ENCODE data around the gene WDR6.

Gene WDR6

GRCh38 chr3:49021213-49021812 lies 14.1 kb downstream of the WDR6 start:
- Histone ChIP-seq H4K20me1 (ENCODE audit: insufficient read depth) (no peaks in the 10 kb centered on the region), H3K4me2 (peak overlapping the region; percentile 76; the same call in 1 of the 2 replicates), H3K79me2 (ENCODE audit: insufficient read depth, low read depth) (peaks cover 33% of the 10 kb centered on the region; the same call in 1 of the 2 replicates), H3K27me3 (ENCODE audit: insufficient read depth, low read depth) (no peaks in the 10 kb centered on the region), H3K27ac (peak overlapping the region; percentile 94), H3K9ac (peak overlapping the region; percentile 93), H2AFZ (ENCODE audit: low read depth) (peak overlapping the region; percentile 14; the same call in 1 of the 2 replicates), H3K4me3 (IDR thresholded peaks at IDR 0.05; ENCODE audit: insufficient read depth, low read depth, low read length) (peak overlapping the region; percentile 43), H3K36me3 (ENCODE audit: insufficient read depth) (no peaks in the 10 kb centered on the region), H3K4me1 (ENCODE audit: low read depth, poor library complexity, severe bottlenecking) (peaks cover 21% of the 10 kb centered on the region)
- no peak for TF ChIP-seq CTCF (conservative IDR thresholded peaks at IDR 0.05; ENCODE audit: low read depth, low read length)

GRCh38 chr3:49021813-49022687 lies 14.9 kb downstream of the WDR6 start, which contains the start of gene NDUFAF3:
Gene NDUFAF3 (plus strand): TSS chr3:49022121. CDS start chr3:49022145, 24 bp downstream.
- peak within 1 kb of the TSS; percentile 93 for H3K4me2 ChIP-seq
- peaks cover 21% of the 10 kb centered on the region for H3K4me1 ChIP-seq (ENCODE audit: low read depth, poor library complexity, severe bottlenecking)
- no peaks in the 10 kb centered on the region for H3K27me3 ChIP-seq (ENCODE audit: insufficient read depth, low read depth)
- no peaks in the 10 kb centered on the region for H3K36me3 ChIP-seq (ENCODE audit: insufficient read depth)
- peak within 1 kb of the TSS; percentile 94 for H3K27ac ChIP-seq
- H3K79me2 ChIP-seq (ENCODE audit: insufficient read depth, low read depth) = peaks cover 33% of the 10 kb centered on the region; the same call in 1 of the 2 replicates
- peak; percentile 67 for TF ChIP-seq CTCF (conservative IDR thresholded peaks at IDR 0.05; ENCODE audit: low read depth, low read length)
- H2AFZ ChIP-seq (ENCODE audit: low read depth) = peak within 1 kb of the TSS; percentile 22; the same call in 1 of the 2 replicates
- peak within 1 kb of the TSS; percentile 93 for H3K9ac ChIP-seq
- no peaks in the 10 kb centered on the region for H4K20me1 ChIP-seq (ENCODE audit: insufficient read depth)
- H3K4me3 ChIP-seq (IDR thresholded peaks at IDR 0.05; ENCODE audit: insufficient read depth, low read depth, low read length) = peak within 1 kb of the TSS; percentile 76

GRCh38 chr3:49022688-49023171 lies 15.5 kb downstream of the WDR6 start:
- no peak; the same call in 1 of the 2 replicates for TF ChIP-seq CTCF (conservative IDR thresholded peaks at IDR 0.05; ENCODE audit: low read depth, low read length)
- peak overlapping the region; percentile 93 for H3K4me2 ChIP-seq
- H3K27ac ChIP-seq = peak overlapping the region; percentile 94
- H3K9ac ChIP-seq = peak overlapping the region; percentile 93
- peaks cover 39% of the 10 kb centered on the region; the same call in 1 of the 2 replicates for H3K79me2 ChIP-seq (ENCODE audit: insufficient read depth, low read depth)
- H4K20me1 ChIP-seq (ENCODE audit: insufficient read depth) = no peaks in the 10 kb centered on the region
- peak overlapping the region; percentile 76 for H3K4me3 ChIP-seq (IDR thresholded peaks at IDR 0.05; ENCODE audit: insufficient read depth, low read depth, low read length)
- H2AFZ ChIP-seq (ENCODE audit: low read depth) = no peak overlapping the region
- peaks cover 17% of the 10 kb centered on the region for H3K4me1 ChIP-seq (ENCODE audit: low read depth, poor library complexity, severe bottlenecking)
- H3K27me3 ChIP-seq (ENCODE audit: insufficient read depth, low read depth) = no peaks in the 10 kb centered on the region
- H3K36me3 ChIP-seq (ENCODE audit: insufficient read depth) = no peaks in the 10 kb centered on the region

- peaks cover 50% of the 10 kb centered on the region; the same call in 1 of the 2 replicates for H3K79me2 ChIP-seq (ENCODE audit: insufficient read depth, low read depth)
- H3K36me3 ChIP-seq (ENCODE audit: insufficient read depth) = no peaks in the 10 kb centered on the region
- TF ChIP-seq CTCF (conservative IDR thresholded peaks at IDR 0.05; ENCODE audit: low read depth, low read length) = no peak
- no peak overlapping the region for H3K9ac ChIP-seq
- H2AFZ ChIP-seq (ENCODE audit: low read depth) = no peak overlapping the region
- no peak overlapping the region for H3K4me3 ChIP-seq (IDR thresholded peaks at IDR 0.05; ENCODE audit: insufficient read depth, low read depth, low read length)
- no peaks in the 10 kb centered on the region for H4K20me1 ChIP-seq (ENCODE audit: insufficient read depth)
- no peak overlapping the region for H3K4me2 ChIP-seq
- H3K27me3 ChIP-seq (ENCODE audit: insufficient read depth, low read depth) = no peaks in the 10 kb centered on the region
- H3K27ac ChIP-seq = no peak overlapping the region
- H3K4me1 ChIP-seq (ENCODE audit: low read depth, poor library complexity, severe bottlenecking) = peaks cover 26% of the 10 kb centered on the region
These were observed 16.6 kb downstream of the WDR6 start for GRCh38 chr3:49023775-49024174.
